ENCODE measurements around the gene SOX13. TPM values are rescaled to one million over a fixed set of nuclear protein-coding genes. Genes with fewer than 3 reads are reported as not detected.

Gene SOX13
- total RNA-seq, 1 experiment from 2014 or later: 171 TPM

GRCh38 chr1:204041803-204042505 is 31.0 kb upstream of the SOX13 start (continued):
- TF ChIP-seq, protein P1, sequence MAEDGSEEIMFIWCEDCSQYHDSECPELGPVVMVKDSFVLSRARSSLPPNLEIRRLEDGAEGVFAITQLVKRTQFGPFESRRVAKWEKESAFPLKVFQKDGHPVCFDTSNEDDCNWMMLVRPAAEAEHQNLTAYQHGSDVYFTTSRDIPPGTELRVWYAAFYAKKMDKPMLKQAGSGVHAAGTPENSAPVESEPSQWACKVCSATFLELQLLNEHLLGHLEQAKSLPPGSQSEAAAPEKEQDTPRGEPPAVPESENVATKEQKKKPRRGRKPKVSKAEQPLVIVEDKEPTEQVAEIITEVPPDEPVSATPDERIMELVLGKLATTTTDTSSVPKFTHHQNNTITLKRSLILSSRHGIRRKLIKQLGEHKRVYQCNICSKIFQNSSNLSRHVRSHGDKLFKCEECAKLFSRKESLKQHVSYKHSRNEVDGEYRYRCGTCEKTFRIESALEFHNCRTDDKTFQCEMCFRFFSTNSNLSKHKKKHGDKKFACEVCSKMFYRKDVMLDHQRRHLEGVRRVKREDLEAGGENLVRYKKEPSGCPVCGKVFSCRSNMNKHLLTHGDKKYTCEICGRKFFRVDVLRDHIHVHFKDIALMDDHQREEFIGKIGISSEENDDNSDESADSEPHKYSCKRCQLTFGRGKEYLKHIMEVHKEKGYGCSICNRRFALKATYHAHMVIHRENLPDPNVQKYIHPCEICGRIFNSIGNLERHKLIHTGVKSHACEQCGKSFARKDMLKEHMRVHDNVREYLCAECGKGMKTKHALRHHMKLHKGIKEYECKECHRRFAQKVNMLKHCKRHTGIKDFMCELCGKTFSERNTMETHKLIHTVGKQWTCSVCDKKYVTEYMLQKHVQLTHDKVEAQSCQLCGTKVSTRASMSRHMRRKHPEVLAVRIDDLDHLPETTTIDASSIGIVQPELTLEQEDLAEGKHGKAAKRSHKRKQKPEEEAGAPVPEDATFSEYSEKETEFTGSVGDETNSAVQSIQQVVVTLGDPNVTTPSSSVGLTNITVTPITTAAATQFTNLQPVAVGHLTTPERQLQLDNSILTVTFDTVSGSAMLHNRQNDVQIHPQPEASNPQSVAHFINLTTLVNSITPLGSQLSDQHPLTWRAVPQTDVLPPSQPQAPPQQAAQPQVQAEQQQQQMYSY (CRISPR knock-in tag; IDR thresholded peaks at IDR 0.05): no peak

DNA sequence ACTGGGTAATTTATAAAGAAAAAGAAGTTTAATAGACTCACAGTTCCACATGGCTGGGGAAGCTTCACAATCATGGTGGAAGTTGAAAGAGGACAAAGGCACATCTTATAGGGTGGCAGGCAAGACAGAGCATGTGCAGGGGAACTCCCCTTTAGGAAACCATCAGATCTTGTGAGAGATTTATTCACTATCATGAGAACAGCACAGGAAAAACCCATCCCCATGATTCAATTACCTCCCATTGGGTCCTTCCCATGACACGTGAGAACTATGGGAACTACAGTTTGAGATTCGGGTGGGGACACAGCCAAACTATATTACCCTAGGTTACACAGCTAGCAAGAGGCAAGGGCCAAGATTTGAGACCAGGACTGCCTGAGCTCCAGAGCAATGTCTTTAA is 30.4 kb upstream of the SOX13 start:
- no peak for DNase-seq (ENCODE audit: low spot score)
- H3K27me3 Mint-ChIP-seq (ENCODE audit: low read depth): peaks cover 4% of the 10 kb centered on the region; the same call in 1 of the 2 replicates
- H3K27ac Mint-ChIP-seq: no peak overlapping the region
- H3K9me3 Mint-ChIP-seq: no peaks in the 10 kb centered on the region
- POLR2A ChIA-PET: no interaction called here
- ATAC-seq: no peak
- TF ChIP-seq, protein P1 (CRISPR knock-in tag; IDR thresholded peaks at IDR 0.05): no peak
- TF ChIP-seq CREB1 (CRISPR knock-in tag; IDR thresholded peaks at IDR 0.05): no peak
- TF ChIP-seq TCF7 (CRISPR knock-in tag; IDR thresholded peaks at IDR 0.05; ENCODE audit: low read depth): no peak
- CTCF ChIA-PET: no interaction called here
- no peaks in the 10 kb centered on the region for H3K36me3 Mint-ChIP-seq
- H3K4me1 Mint-ChIP-seq: peaks cover 13% of the 10 kb centered on the region
- H3K4me3 Mint-ChIP-seq: no peak overlapping the region

DNA sequence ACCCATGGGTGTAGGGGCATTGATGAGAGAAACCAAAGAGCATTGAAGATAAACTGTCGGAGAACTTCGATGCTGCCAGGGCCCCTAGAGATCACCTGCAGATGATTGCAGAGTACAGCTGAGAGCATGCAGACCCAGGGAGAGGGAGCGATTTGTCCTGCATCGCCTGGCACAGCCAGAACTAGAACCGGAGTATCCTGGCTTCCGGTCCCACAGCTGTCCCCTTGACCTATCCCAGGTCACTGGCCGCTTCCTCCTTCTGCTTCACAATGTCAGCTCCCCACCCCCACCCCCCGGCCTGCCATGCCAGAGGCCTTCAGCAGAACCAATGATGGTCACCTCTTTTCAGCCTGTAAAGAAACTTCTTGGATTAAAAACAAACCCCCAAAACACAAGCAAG is 29.2 kb upstream of the SOX13 start:
- ChIA-PET POLR2A (no interaction called here), CTCF (no interaction called here)
- no peak overlapping the region for H3K27ac Mint-ChIP-seq
- peaks cover 4% of the 10 kb centered on the region; the same call in 1 of the 2 replicates for H3K27me3 Mint-ChIP-seq (ENCODE audit: low read depth)
- DNase-seq (ENCODE audit: low spot score): no peak
- no peaks in the 10 kb centered on the region for H3K9me3 Mint-ChIP-seq
- H3K36me3 Mint-ChIP-seq: no peaks in the 10 kb centered on the region
- H3K4me3 Mint-ChIP-seq: no peak overlapping the region
- no peak for ATAC-seq
- H3K4me1 Mint-ChIP-seq: peaks cover 11% of the 10 kb centered on the region
- TF ChIP-seq IRF2 (CRISPR knock-in tag; IDR thresholded peaks at IDR 0.05; ENCODE audit: borderline replicate concordance, low read depth): no peak
- no peak for TF ChIP-seq ZNF232 (CRISPR knock-in tag; IDR thresholded peaks at IDR 0.05)
- no peak for TF ChIP-seq NFE2L1 (CRISPR knock-in tag; IDR thresholded peaks at IDR 0.05)
- TF ChIP-seq, protein P2, sequence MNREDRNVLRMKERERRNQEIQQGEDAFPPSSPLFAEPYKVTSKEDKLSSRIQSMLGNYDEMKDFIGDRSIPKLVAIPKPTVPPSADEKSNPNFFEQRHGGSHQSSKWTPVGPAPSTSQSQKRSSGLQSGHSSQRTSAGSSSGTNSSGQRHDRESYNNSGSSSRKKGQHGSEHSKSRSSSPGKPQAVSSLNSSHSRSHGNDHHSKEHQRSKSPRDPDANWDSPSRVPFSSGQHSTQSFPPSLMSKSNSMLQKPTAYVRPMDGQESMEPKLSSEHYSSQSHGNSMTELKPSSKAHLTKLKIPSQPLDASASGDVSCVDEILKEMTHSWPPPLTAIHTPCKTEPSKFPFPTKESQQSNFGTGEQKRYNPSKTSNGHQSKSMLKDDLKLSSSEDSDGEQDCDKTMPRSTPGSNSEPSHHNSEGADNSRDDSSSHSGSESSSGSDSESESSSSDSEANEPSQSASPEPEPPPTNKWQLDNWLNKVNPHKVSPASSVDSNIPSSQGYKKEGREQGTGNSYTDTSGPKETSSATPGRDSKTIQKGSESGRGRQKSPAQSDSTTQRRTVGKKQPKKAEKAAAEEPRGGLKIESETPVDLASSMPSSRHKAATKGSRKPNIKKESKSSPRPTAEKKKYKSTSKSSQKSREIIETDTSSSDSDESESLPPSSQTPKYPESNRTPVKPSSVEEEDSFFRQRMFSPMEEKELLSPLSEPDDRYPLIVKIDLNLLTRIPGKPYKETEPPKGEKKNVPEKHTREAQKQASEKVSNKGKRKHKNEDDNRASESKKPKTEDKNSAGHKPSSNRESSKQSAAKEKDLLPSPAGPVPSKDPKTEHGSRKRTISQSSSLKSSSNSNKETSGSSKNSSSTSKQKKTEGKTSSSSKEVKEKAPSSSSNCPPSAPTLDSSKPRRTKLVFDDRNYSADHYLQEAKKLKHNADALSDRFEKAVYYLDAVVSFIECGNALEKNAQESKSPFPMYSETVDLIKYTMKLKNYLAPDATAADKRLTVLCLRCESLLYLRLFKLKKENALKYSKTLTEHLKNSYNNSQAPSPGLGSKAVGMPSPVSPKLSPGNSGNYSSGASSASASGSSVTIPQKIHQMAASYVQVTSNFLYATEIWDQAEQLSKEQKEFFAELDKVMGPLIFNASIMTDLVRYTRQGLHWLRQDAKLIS (CRISPR knock-in tag; IDR thresholded peaks at IDR 0.05; ENCODE audit: borderline replicate concordance): no peak
- TF ChIP-seq FOXK1 (CRISPR knock-in tag; IDR thresholded peaks at IDR 0.05): no peak
- TF ChIP-seq ATF3 (CRISPR knock-in tag; conservative IDR thresholded peaks at IDR 0.05): no peak
- TF ChIP-seq ZNF317 (CRISPR knock-in tag; IDR thresholded peaks at IDR 0.05; ENCODE audit: borderline replicate concordance, low read depth): no peak
- TF ChIP-seq TEAD1 (CRISPR knock-in tag; IDR thresholded peaks at IDR 0.05): no peak
- TF ChIP-seq GTF2I (CRISPR knock-in tag; conservative IDR thresholded peaks at IDR 0.05): no peak
- TF ChIP-seq NFYB (CRISPR knock-in tag; conservative IDR thresholded peaks at IDR 0.05; ENCODE audit: low read depth): no peak
- no peak for TF ChIP-seq CREM (CRISPR knock-in tag; IDR thresholded peaks at IDR 0.05)
- TF ChIP-seq, protein P3, sequence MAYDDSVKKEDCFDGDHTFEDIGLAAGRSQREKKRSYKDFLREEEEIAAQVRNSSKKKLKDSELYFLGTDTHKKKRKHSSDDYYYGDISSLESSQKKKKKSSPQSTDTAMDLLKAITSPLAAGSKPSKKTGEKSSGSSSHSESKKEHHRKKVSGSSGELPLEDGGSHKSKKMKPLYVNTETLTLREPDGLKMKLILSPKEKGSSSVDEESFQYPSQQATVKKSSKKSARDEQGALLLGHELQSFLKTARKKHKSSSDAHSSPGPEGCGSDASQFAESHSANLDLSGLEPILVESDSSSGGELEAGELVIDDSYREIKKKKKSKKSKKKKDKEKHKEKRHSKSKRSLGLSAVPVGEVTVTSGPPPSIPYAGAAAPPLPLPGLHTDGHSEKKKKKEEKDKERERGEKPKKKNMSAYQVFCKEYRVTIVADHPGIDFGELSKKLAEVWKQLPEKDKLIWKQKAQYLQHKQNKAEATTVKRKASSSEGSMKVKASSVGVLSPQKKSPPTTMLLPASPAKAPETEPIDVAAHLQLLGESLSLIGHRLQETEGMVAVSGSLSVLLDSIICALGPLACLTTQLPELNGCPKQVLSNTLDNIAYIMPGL (CRISPR knock-in tag; IDR thresholded peaks at IDR 0.05): no peak
- TF ChIP-seq GABPB1 (CRISPR knock-in tag; IDR thresholded peaks at IDR 0.05): no peak
- TF ChIP-seq CBFB (CRISPR knock-in tag; IDR thresholded peaks at IDR 0.05; ENCODE audit: low read depth): no peak
- TF ChIP-seq SMAD3 (CRISPR knock-in tag; IDR thresholded peaks at IDR 0.05; ENCODE audit: borderline replicate concordance): no peak
- TF ChIP-seq USF2 (CRISPR knock-in tag; IDR thresholded peaks at IDR 0.05): no peak

Measured in WTC11 (cell line).